PC-3 (cell line): Measurements from ENCODE around the gene TGFB1. TPM values are rescaled to one million over a fixed set of nuclear protein-coding genes. Genes with fewer than 3 reads are reported as not detected.
A peak's percentile ranks its signal among the peaks of the same experiment; 100 is the strongest.

Experiments
- ATAC-seq: fragments of 200-7000 bp; cut with Tn5 transposase; 2 replicates; pipeline ENCODE4 v1.9.1; 2020; ENCODE audit warnings: mild to moderate bottlenecking, moderate library complexity
- BruUV-seq: library from RNA; stranded (reverse); fragments of 400-500 nt; replicated peaks from 2 replicates; lab custom pipeline; 2021; lab: Mats Ljungman, UMichigan
- CTCF ChIA-PET: fragments of 300-600 bp; sonication (Branson Sonifier 250); formaldehyde crosslinking; loops from one replicate; lab custom pipeline; 2022; ENCODE audit warnings: antibody characterized with exemption; lab: Charles Lee
- POLR2A ChIA-PET: fragments of 300-600 bp; sonication (Branson Sonifier 250); formaldehyde crosslinking; loops from one replicate; lab custom pipeline; 2022; ENCODE audit warnings: antibody characterized with exemption; ENCODE audit not compliant: unreplicated experiment; lab: Charles Lee
- DNase-seq: peaks from one replicate; pipeline ENCODE4 v3.0.0-alpha.2; 2015
- H2AFZ ChIP-seq: fragments of 300-600 bp; sonication (generic); 2 replicates; pipeline ENCODE4 v1.6.0; 2016; ENCODE audit warnings: antibody characterized with exemption, low read length
- H3F3A ChIP-seq: fragments of 300-600 bp; sonication (generic); one replicate; pipeline ENCODE4 v1.6.0; 2017; ENCODE audit warnings: antibody characterized with exemption, low read length, control low read depth, mild to moderate bottlenecking; ENCODE audit not compliant: unreplicated experiment
- H3K27ac ChIP-seq: fragments of 300-600 bp; sonication (generic); 2 replicates; pipeline ENCODE4 v1.5.1; 2016; ENCODE audit warnings: mild to moderate bottlenecking, low read length
- H3K27me3 ChIP-seq: fragments of 300-600 bp; sonication (generic); 2 replicates; pipeline ENCODE4 v1.6.1; 2016; ENCODE audit warnings: low read length, mixed read lengths
- H3K36me3 ChIP-seq: fragments of 300-600 bp; sonication (generic); 2 replicates; pipeline ENCODE4 v1.6.1; 2016; ENCODE audit warnings: low read depth, mixed run types, low read length, mixed read lengths
- H3K4me1 ChIP-seq: fragments of 300-600 bp; sonication (generic); 2 replicates; pipeline ENCODE4 v1.5.1; 2016; ENCODE audit warnings: low read length; ENCODE audit not compliant: insufficient read depth
- H3K4me2 ChIP-seq: fragments of 300-600 bp; sonication (generic); 2 replicates; pipeline ENCODE4 v1.6.0; 2016; ENCODE audit warnings: low read length
- H3K4me3 ChIP-seq: fragments of 300-600 bp; sonication (generic); 2 replicates; pipeline ENCODE4 v1.5.1; 2016; ENCODE audit warnings: mild to moderate bottlenecking, low read length, mixed read lengths
- H3K79me2 ChIP-seq: fragments of 300-600 bp; sonication (generic); 2 replicates; pipeline ENCODE4 v1.6.1; 2017; ENCODE audit warnings: low read length, mixed read lengths
- H3K9ac ChIP-seq: fragments of 300-600 bp; sonication (generic); 2 replicates; pipeline ENCODE4 v1.6.0; 2016; ENCODE audit warnings: mild to moderate bottlenecking, low read length
- H3K9me2 ChIP-seq: fragments of 300-600 bp; sonication (generic); replicated peaks from 2 replicates; pipeline ENCODE4 v1.6.1; 2016; ENCODE audit warnings: mixed run types, low read length, mixed read lengths
- H3K9me3 ChIP-seq: fragments of 300-600 bp; sonication (generic); 2 replicates; pipeline ENCODE4 v1.6.1; 2016; ENCODE audit warnings: low read length, mixed read lengths
- H4K20me1 ChIP-seq: fragments of 300-600 bp; sonication (generic); 2 replicates; pipeline ENCODE4 v1.6.1; 2016; ENCODE audit warnings: low read length, mixed read lengths
- CTCF ChIP-seq: fragments of 300-600 bp; sonication (generic); conservative IDR thresholded peaks from 2 replicates; pipeline ENCODE4 v1.5.1; 2017; ENCODE audit warnings: antibody characterized with exemption, low read depth, mild to moderate bottlenecking, low read length
- EZH2 ChIP-seq: fragments of 300-600 bp; sonication (generic); IDR thresholded peaks from one replicate; pipeline ENCODE4 v1.6.1; 2017; ENCODE audit warnings: antibody characterized with exemption, mild to moderate bottlenecking, low read length; ENCODE audit not compliant: unreplicated experiment
- EZH2phosphoT487 ChIP-seq: fragments of 300-600 bp; sonication (generic); IDR thresholded peaks from 2 replicates; pipeline ENCODE4 v1.6.1; 2018; ENCODE audit warnings: mild to moderate bottlenecking, antibody characterized with exemption, low read length, borderline replicate concordance
- intact Hi-C: fragments of 100-400 bp; cut with micrococcal nuclease; formaldehyde crosslinking; loops from 2 replicates; pipeline ENCODE4 v1.9.0; 2023
- total RNA-seq: library from RNA; depleted of rRNA; stranded (reverse); fragments of >200 nt; gene quantifications from 2 replicates; pipeline ENCODE4 v1.2.3, GENCODE V29; 2014

The TGFB1 gene
- total RNA-seq, 1 experiment from 2014 or later = 16.4 TPM

- Histone ChIP-seq H2AFZ (peak within 1 kb of the TSS; percentile 81), H3K9ac (peak within 1 kb of the TSS; percentile 97), H3K79me2 (peaks cover 36% of the 10 kb centered on the region), H3K36me3 (no peaks in the 10 kb centered on the region), H3K9me3 (no peaks in the 10 kb centered on the region), H3K4me1 (peaks cover 10% of the 10 kb centered on the region; the same call in 1 of the 2 replicates), H3K4me2 (peak within 1 kb of the TSS; percentile 96), H3K9me2 (no peaks in the 10 kb centered on the region), H4K20me1 (no peaks in the 10 kb centered on the region), H3K4me3 (peak within 1 kb of the TSS; percentile 96), H3F3A (no peaks in the 10 kb centered on the region), H3K27me3 (no peaks in the 10 kb centered on the region), H3K27ac (peak within 1 kb of the TSS; percentile 75)
- ChIA-PET POLR2A (no interaction called here), CTCF (no interaction called here)
- peak; percentile 98 for DNase-seq
- BruUV-seq = TSS peak; percentile 80
- TF ChIP-seq EZH2 (no peak), EZH2phosphoT487 (no peak), CTCF (no peak)
- intact Hi-C loops = no loop called here
- ATAC-seq = peak; percentile 95
These were observed 43.6 kb upstream of the TGFB1 start, which contains the start of the genes BCKDHA and EXOSC5 for GRCh38 chr19:41397086-41398049. Gene BCKDHA, plus strand, starts transcription at chr19:41397818. Its CDS starts 10 bp downstream, at chr19:41397828. Gene EXOSC5, minus strand, starts transcription at chr19:41397359. Its CDS starts 31 bp downstream, at chr19:41397328.

GRCh38 chr19:41395355-41395754 lies 41.6 kb upstream of the TGFB1 start:
- H3K27ac ChIP-seq = no peak overlapping the region
- H3K4me2 ChIP-seq = peak overlapping the region; percentile 96
- H4K20me1 ChIP-seq = no peaks in the 10 kb centered on the region
- H3K36me3 ChIP-seq = no peaks in the 10 kb centered on the region; the same call in 1 of the 2 replicates
- peaks cover 36% of the 10 kb centered on the region for H3K79me2 ChIP-seq
- TF ChIP-seq EZH2phosphoT487 = no peak
- TF ChIP-seq EZH2 = no peak
- no peak for TF ChIP-seq CTCF
- H3K9me2 ChIP-seq = no peaks in the 10 kb centered on the region
- H2AFZ ChIP-seq = no peak overlapping the region
- peaks cover 10% of the 10 kb centered on the region; the same call in 1 of the 2 replicates for H3K4me1 ChIP-seq
- BruUV-seq = no TSS peak
- DNase-seq (no peak), ATAC-seq (no peak)
- POLR2A ChIA-PET = no interaction called here
- H3K9me3 ChIP-seq = no peaks in the 10 kb centered on the region
- no peaks in the 10 kb centered on the region for H3F3A ChIP-seq
- CTCF ChIA-PET = no interaction called here
- peak overlapping the region; percentile 81; the same call in 1 of the 2 replicates for H3K4me3 ChIP-seq
- H3K27me3 ChIP-seq = no peaks in the 10 kb centered on the region
- H3K9ac ChIP-seq = no peak overlapping the region
- intact Hi-C loops = no loop called here
